ENCODE results near the gene MROH2B. TPM values are rescaled to one million over a fixed set of nuclear protein-coding genes. Genes with fewer than 3 reads are reported as not detected.

The MROH2B gene
- total RNA-seq (2016; rRNA removed; fragmentation: Illumina TruSeq; extraction: Trizol), result not detected in 2 replicates
- not detected in 2 replicates for total RNA-seq (2016; cell fraction: cytosol; rRNA removed; fragmentation: Illumina TruSeq; extraction: Trizol; ENCODE audit: low read depth)
- not detected in 2 replicates for total RNA-seq (2016; cell fraction: insoluble cytoplasmic fraction; rRNA removed; fragmentation: Illumina TruSeq; extraction: Trizol)
- total RNA-seq (2016; cell fraction: membrane; rRNA removed; fragmentation: Illumina TruSeq; extraction: Trizol), result not detected in 2 replicates
- not detected in 2 replicates for total RNA-seq (2016; cell fraction: nucleus; rRNA removed; fragmentation: Illumina TruSeq; extraction: Trizol)
- not detected in 2 replicates for polyA plus RNA-seq (2011; rRNA removed)
- not detected in 2 replicates for polyA plus RNA-seq (2011; cell fraction: cytosol; rRNA removed)
- not detected in 2 replicates for polyA plus RNA-seq (2011; cell fraction: nucleus; rRNA removed)
- not detected in 2 replicates for polyA plus RNA-seq (2012)
- polyA plus RNA-seq (2016; cell fraction: cytosol; fragmentation: Illumina TruSeq; extraction: Trizol; ENCODE audit: low read depth), result not detected in 2 replicates
- not detected in 2 replicates for polyA plus RNA-seq (2016; cell fraction: insoluble cytoplasmic fraction; fragmentation: Illumina TruSeq; extraction: Trizol; ENCODE audit: low read depth)
- not detected in 2 replicates for polyA plus RNA-seq (2016; cell fraction: membrane; fragmentation: Illumina TruSeq; extraction: Trizol; ENCODE audit: low read depth)
- polyA plus RNA-seq (2016; cell fraction: nucleus; fragmentation: Illumina TruSeq; extraction: Trizol; ENCODE audit: insufficient read depth, low read depth), result not detected in 2 replicates
- polyA minus RNA-seq (2011; rRNA and poly(A)+ RNA removed; ENCODE audit: low replicate concordance), result not detected in 2 replicates
- polyA minus RNA-seq (2011; cell fraction: cytosol; rRNA and poly(A)+ RNA removed), result not detected in 2 replicates
- polyA minus RNA-seq (2011; cell fraction: nucleus; rRNA and poly(A)+ RNA removed), result not detected in 2 replicates
- not detected for Bru-seq, nascent RNA
- BruChase-seq, experiment 1, labeled RNA remaining after a 6-hour chase, result not detected
- BruChase-seq, experiment 2, labeled RNA remaining after a 2-hour chase, result not detected
- long read RNA-seq, experiment 1, result 0 reads
- long read RNA-seq, experiment 2, partial matches to known transcripts, result 1 of 1 reads
- long read RNA-seq, experiment 2, other reads (novel, unspliced or antisense), result 0 of 1 reads

DNA sequence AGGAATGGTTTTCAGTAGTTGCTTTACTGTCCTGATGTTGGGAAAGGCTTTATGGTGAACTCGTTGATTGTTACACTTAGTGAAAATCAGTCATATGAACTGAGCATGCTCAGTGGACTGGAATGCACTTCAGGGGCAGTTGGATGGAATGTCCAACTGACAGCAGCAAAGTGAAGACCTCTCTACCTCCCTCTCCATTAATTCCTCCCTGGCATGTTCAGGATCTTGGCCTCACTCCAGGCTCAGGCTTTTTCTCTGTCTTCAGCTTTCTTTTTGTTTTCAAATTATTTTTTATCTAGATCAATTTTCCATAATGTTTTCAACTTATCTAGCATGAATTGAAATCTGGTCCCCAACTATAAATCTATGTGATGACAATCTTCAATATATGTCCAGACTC is at the start of gene MROH2B:
MROH2B (minus strand) TSS at position 101 of the 400 bp plus-strand sequence. CDS start 490 bp downstream, outside the sequence.
- Histone ChIP-seq H2AFZ (ENCODE audit: low read length) (no peak within 1 kb of the TSS), H4K20me1 (ENCODE audit: insufficient read depth, low read length) (no peaks in the 10 kb centered on the region), H3K4me2 (ENCODE audit: low read depth, low read length) (no peak within 1 kb of the TSS), H3K9ac (ENCODE audit: insufficient read depth, low read depth, low read length) (no peak within 1 kb of the TSS), H3K27ac (ENCODE audit: extremely low read length, insufficient read depth, low read length) (no peak within 1 kb of the TSS), H3K36me3 (replicated peaks in 1 of 2; ENCODE audit: control insufficient read depth in 1 of 2, insufficient read depth in 2 of 2, low read length in 2 of 2) (no peaks in the 10 kb centered on the region), H3K79me2 (ENCODE audit: insufficient read depth, low read length) (no peaks in the 10 kb centered on the region), H3K4me3 (replicated peaks in 1 of 3; ENCODE audit: insufficient read depth in 1 of 3, low read depth in 2 of 3, low read length in 3 of 3) (no peak within 1 kb of the TSS), H3K4me1 (ENCODE audit: insufficient read depth, low read length) (no peaks in the 10 kb centered on the region), H3K9me3 (ENCODE audit: low read length) (no peaks in the 10 kb centered on the region), H3K27me3 (ENCODE audit: control insufficient read depth in 1 of 2, insufficient read depth in 2 of 2, low read length in 2 of 2) (no peaks in the 10 kb centered on the region)
- no peak for ATAC-seq
- TF ChIP-seq, protein P1, sequence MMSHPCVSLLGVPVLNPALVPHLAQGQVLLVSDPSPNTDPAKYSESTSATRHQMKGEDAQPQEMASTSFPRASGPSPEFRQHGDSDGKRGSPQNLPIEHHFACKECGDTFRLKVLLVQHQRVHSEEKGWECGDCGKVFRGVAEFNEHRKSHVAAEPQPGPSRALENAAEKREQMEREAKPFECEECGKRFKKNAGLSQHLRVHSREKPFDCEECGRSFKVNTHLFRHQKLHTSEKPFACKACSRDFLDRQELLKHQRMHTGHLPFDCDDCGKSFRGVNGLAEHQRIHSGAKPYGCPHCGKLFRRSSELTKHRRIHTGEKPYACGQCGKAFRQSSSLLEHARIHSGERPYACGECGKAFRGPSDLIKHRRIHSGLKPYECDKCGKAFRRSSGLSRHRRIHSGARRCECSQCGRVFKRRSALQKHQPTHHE (CRISPR knock-in tag; IDR thresholded peaks at IDR 0.05; ENCODE audit: borderline replicate concordance), result no peak
- TF ChIP-seq RCOR2 (CRISPR knock-in tag; IDR thresholded peaks at IDR 0.05) (no peak), CEBPG (CRISPR knock-in tag; IDR thresholded peaks at IDR 0.05) (no peak), ZNF446 (CRISPR knock-in tag; IDR thresholded peaks at IDR 0.05) (no peak), ZNF556 (CRISPR knock-in tag; IDR thresholded peaks at IDR 0.05; ENCODE audit: borderline replicate concordance) (no peak), ZNF317 (CRISPR knock-in tag; IDR thresholded peaks at IDR 0.05) (no peak), HOXD1 (CRISPR knock-in tag; IDR thresholded peaks at IDR 0.05) (no peak), POLR2A (IDR thresholded peaks at IDR 0.05; ENCODE audit: insufficient read depth in 1 of 2, low read depth in 2 of 2, low read length in 2 of 2) (no peak), ZNF34 (CRISPR knock-in tag; IDR thresholded peaks at IDR 0.05; ENCODE audit: borderline replicate concordance) (no peak), PCBP1 (IDR thresholded peaks at IDR 0.05; ENCODE audit: borderline replicate concordance, low read depth, low read length) (no peak), RXRB (CRISPR knock-in tag; IDR thresholded peaks at IDR 0.05; ENCODE audit: borderline replicate concordance) (no peak), NFE2L2 (IDR thresholded peaks at IDR 0.05; ENCODE audit: low read length) (no peak)
- TF ChIP-seq, protein P2, sequence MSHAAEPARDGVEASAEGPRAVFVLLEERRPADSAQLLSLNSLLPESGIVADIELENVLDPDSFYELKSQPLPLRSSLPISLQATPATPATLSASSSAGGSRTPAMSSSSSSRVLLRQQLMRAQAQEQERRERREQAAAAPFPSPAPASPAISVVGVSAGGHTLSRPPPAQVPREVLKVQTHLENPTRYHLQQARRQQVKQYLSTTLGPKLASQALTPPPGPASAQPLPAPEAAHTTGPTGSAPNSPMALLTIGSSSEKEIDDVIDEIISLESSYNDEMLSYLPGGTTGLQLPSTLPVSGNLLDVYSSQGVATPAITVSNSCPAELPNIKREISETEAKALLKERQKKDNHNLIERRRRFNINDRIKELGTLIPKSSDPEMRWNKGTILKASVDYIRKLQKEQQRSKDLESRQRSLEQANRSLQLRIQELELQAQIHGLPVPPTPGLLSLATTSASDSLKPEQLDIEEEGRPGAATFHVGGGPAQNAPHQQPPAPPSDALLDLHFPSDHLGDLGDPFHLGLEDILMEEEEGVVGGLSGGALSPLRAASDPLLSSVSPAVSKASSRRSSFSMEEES (CRISPR knock-in tag; IDR thresholded peaks at IDR 0.05), result no peak
- no TSS peak for BruUV-seq (replicated peaks)
- intact Hi-C loops (cut with micrococcal nuclease; ENCODE audit: unreplicated experiment), result no loop called here
- ChIA-PET CTCF (ENCODE audit: low intra/inter-chr PET ratio, low total read pairs) (no interaction called here), POLR2A (no interaction called here)
- no peak for DNase-seq (ENCODE audit: low spot score)
- 0% methylated on average over 1 of the region's 1 CpG for WGBS (ENCODE audit: low lambda C conversion rate)
- in situ Hi-C loops (cut with HindIII; ENCODE audit: extremely low pct_ligation_motif_present, low pct_unique_long_range_greater_than_20kb), result no loop called here
- FAIRE-seq, result no peak

Measured in HepG2 (cell line).